Bronchial epithelial cell (primary cell): ENCODE results near the gene CYP27C1. TPM values are rescaled to one million over a fixed set of nuclear protein-coding genes. Genes with fewer than 3 reads are reported as not detected.
"Not testable (repeated sequence)": the region's sequence is repeated elsewhere in the genome, so short reads cannot be mapped to it uniquely, and the experiment has no call there.

Experiments used
- DNase-seq: peaks from one replicate; pipeline ENCODE4 v3.0.0-alpha.2; 2010; ENCODE audit warnings: low read depth
- FAIRE-seq: peaks from 2 replicates; lab custom pipeline; 2011; peaks lifted over from hg19 to GRCh38; lab: Jason Lieb, UNC
- H3K27me3 ChIP-seq: 2 replicates; pipeline ENCODE4 v1.5.1; 2011; ENCODE audit warnings: low read length; ENCODE audit not compliant: control insufficient read depth, insufficient read depth
- H3K36me3 ChIP-seq: 2 replicates; pipeline ENCODE4 v1.5.1; 2011; ENCODE audit warnings: low read length; ENCODE audit not compliant: control insufficient read depth, insufficient read depth
- H3K4me3 ChIP-seq: 2 replicates; pipeline ENCODE4 v1.5.1; 2011; ENCODE audit warnings: mild to moderate bottlenecking, low read depth, low read length, control low read depth
- total RNA-seq: library from RNA; depleted of rRNA; stranded (reverse); fragments of >200 nt; gene quantifications from 2 replicates; pipeline ENCODE4 v1.2.1, GENCODE V29; 2014
- TF ChIP-seq, protein P1 (sequence below): IDR thresholded peaks from 2 replicates; pipeline ENCODE4 v1.5.1; 2011; ENCODE audit warnings: mild to moderate bottlenecking, moderate library complexity, low read length, control low read depth, inconsistent platforms; ENCODE audit not compliant: insufficient read depth, severe bottlenecking

The CYP27C1 gene
- total RNA-seq, 1 donor from 2014 or later = 0.26 TPM

DNA sequence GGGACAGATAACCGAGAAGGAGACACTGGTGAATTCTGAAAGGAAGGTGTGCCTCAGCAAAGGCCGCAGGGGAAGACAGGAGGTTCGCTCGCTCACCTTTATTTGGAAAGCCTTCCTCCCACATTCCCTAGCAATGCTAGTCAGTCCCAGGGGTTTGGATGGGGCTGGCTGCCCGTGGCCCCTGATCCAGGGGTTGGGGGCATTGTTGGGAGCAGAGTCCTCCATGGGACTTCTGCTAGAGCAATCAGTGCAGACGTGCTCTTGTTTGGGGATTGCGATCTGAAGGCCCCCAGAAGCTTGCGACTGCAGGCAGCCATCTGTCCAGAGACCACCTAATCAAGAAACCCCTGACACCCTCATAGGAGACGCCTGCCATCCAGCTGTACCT lies 6.0 kb upstream of the CYP27C1 start:
- no peak for DNase-seq
- TF ChIP-seq, protein P1, sequence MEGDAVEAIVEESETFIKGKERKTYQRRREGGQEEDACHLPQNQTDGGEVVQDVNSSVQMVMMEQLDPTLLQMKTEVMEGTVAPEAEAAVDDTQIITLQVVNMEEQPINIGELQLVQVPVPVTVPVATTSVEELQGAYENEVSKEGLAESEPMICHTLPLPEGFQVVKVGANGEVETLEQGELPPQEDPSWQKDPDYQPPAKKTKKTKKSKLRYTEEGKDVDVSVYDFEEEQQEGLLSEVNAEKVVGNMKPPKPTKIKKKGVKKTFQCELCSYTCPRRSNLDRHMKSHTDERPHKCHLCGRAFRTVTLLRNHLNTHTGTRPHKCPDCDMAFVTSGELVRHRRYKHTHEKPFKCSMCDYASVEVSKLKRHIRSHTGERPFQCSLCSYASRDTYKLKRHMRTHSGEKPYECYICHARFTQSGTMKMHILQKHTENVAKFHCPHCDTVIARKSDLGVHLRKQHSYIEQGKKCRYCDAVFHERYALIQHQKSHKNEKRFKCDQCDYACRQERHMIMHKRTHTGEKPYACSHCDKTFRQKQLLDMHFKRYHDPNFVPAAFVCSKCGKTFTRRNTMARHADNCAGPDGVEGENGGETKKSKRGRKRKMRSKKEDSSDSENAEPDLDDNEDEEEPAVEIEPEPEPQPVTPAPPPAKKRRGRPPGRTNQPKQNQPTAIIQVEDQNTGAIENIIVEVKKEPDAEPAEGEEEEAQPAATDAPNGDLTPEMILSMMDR = no peak
- Histone ChIP-seq H3K27me3 (peaks cover 7% of the 10 kb centered on the region), H3K36me3 (no peaks in the 10 kb centered on the region), H3K4me3 (no peak overlapping the region)
- FAIRE-seq = no peak

DNA sequence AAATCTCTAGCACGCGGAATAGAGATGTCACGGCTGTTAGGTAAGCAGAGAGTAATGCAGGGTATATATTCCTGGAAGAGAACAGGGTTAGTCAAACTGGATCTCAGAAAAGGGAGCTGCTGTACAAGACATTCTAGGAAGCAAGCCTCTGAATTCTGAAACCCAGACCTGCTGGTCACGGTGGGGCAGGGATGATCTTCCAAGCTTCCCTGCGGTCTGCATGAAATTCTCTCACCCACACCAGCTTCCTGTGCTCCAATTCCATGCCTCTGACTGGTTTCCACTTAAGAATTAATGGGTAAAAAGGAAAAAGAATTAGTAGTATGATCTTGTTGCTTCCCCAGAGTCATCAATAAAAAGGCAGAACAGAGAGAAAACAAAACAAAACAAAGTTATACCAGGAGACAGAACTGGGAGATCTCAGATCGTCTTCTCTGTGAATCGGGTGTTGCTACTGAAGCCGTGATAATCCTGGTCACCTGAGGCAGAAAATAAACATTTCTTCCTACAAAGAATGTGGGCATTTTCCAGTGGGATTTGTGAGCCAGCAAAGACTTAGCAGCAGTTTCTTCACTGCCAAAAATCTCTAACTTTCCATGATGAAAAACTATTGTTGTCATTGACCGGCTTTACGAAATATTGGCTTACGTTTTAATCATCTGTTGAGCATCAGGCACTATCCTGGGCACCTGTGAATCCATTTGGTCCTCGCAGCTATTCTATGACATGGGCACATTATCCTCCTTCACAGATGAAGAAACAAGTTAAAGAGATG lies 5.3 kb upstream of the CYP27C1 start:
- no peak overlapping the region for H3K4me3 ChIP-seq
- peaks cover 7% of the 10 kb centered on the region for H3K27me3 ChIP-seq
- H3K36me3 ChIP-seq = no peaks in the 10 kb centered on the region
- no peak for FAIRE-seq
- no peak for DNase-seq
- TF ChIP-seq, protein P1 = no peak

DNA sequence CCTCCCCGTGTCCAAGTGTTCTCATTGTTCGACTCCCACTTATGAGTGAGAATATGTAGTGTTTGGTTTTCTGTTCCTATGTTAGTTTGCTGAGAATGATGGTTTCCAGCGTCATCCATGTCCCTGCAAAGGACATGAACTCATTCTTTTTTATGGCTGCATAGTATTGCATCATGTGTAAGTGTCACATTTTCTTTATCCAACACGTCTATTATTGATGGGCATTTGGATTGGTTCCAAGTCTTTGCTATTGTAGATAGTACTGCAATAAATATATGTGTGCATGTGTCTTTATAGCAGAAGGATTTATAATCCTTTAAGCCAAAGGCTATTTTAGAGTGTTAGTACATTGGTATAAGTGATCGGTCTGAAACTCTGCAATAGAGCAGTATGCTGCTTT lies 4.0 kb upstream of the CYP27C1 start:
- DNase-seq, H3K36me3 ChIP-seq, H3K4me3 ChIP-seq, H3K27me3 ChIP-seq, FAIRE-seq: not testable (repeated sequence)

DNA sequence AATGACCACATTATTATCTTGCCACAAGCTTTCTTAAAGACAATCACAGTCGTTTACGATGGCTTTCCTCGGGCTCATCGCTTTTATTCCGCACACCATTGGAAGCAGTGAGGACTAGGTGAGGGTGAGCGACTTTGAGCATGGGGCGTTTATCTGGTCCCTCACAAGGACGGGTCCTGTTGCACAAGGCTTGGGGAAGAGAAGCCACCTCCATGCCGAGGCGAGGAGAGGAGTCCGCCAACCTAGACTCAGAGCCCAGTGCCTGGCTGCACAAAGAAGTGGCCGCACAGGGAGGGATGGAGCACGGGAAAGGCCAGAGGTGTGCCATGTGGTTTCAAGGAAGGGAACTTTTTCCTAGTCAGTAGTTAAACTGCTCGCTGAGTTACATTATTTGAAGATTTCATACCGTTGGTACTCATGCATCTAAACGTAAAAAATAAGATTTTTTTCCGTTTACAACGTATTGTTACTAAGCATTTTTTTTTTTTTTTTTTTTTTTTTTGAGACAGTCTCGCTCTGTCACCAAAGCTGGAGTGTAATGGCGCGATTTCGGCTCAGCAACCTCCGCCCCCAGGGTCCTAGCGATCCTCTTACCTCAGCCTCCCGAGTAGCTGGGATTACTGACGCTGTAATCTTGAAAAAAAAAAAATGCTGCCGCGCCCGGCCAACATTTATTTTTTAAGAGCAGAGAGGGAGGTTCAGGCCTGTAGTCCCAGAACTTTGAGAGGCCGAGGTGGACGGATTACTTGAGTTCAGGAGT lies 849 bp upstream of the CYP27C1 start:
- H3K36me3 ChIP-seq = no peaks in the 10 kb centered on the region
- peaks cover 9% of the 10 kb centered on the region for H3K27me3 ChIP-seq
- H3K4me3 ChIP-seq = no peak overlapping the region
- no peak for DNase-seq
- TF ChIP-seq, protein P1 = no peak
- FAIRE-seq = no peak

DNA sequence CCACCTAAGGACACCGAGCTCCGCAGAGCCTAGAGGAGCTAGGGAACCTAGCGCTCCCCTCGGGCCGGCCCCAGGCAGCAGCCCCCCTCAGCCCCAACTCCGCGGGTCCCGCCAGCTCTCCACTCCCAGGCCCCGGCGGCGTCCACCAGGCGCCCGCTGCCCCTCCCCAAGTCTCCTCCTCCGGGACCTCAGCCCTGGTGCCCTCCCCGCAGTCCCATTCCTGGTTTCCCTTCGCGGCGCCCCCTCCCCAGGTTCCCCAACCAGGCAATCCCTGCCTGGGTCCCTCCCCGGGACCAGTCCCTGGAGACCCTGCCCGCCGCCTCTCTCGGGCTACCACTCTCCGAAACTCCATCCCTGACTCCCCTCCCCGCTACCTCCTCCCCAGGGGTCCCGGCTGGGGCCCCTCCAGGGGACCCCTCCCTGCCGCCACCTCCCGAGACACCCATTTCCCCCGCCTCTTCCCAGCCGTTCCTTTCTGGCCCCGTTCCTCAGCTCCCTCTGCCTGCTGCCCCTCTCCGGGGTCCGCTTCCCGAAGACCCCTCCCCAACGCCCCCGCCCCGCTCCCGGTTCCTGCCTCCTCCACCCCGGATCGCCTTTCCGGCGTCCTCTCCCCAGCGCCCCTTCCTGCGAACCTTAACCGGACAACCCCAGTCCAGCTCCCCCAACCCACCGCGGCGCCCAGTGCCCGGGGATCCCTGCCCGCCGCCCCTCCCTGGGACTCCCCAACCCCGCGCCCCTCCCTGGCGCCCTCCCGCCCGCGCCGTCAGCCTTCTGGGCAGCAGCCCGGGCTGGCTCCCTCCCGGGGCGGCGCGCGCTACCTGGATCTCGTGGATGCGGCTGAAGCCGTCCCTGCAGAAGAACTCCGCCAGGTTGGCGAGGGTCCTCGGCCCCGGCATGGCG lies 678 bp downstream of the CYP27C1 start:
- DNase-seq (no peak), FAIRE-seq (no peak)
- Histone ChIP-seq H3K4me3 (peak overlapping the region; percentile 44), H3K36me3 (no peaks in the 10 kb centered on the region), H3K27me3 (peaks cover 2% of the 10 kb centered on the region)
- TF ChIP-seq, protein P1 = no peak
